ENCODE measurements around the gene RIN1. TPM values are rescaled to one million over a fixed set of nuclear protein-coding genes. Genes with fewer than 3 reads are reported as not detected.
A peak's percentile ranks its signal among the peaks of the same experiment; 100 is the strongest.

The RIN1 gene
- total and polyA plus RNA-seq, 2 donors (not counting 3 experiments of a cell fraction or from before 2014, with no cell fraction given): 4.4 to 10.2 TPM

GRCh38 chr11:66345316-66345649 is 9.0 kb upstream of the RIN1 start:
- no TSS peak for BruUV-seq (replicated peaks)
- FAIRE-seq (no peak), DNase-seq (ENCODE audit: low read depth, low spot score) (no peak)
- POLR2A ChIA-PET: interaction anchor here (1.2 to 1.4 kb wide), 2 partner anchors 9 to 497 kb away, joined by 3 to 4 read pairs; partner anchors contain the start of gene RIN1
- Histone ChIP-seq H3K9ac (replicated peaks; ENCODE audit: extremely low read depth, insufficient read depth, low read length) (peak overlapping the region; percentile 42), H3K4me3 (replicated peaks in 1 of 3; ENCODE audit: insufficient read depth in 1 of 3, low read depth in 1 of 3, low read length in 3 of 3) (peak overlapping the region in 2 of 3 experiments; percentile 82 to 98), H3K4me2 (ENCODE audit: insufficient read depth, low read length) (peak overlapping the region; percentile 63), H3K9me1 (replicated peaks; ENCODE audit: control insufficient read depth, extremely low read depth, insufficient read depth, low read length) (no peaks in the 10 kb centered on the region), H3K79me2 (ENCODE audit: control insufficient read depth, insufficient read depth, low read length) (peaks cover 19% of the 10 kb centered on the region), H3K4me1 (ENCODE audit: control insufficient read depth, extremely low read depth, insufficient read depth, low read length) (peaks cover 14% of the 10 kb centered on the region), H3K9me3 (replicated peaks; ENCODE audit: control insufficient read depth, insufficient read depth, low read length) (no peaks in the 10 kb centered on the region), H4K20me1 (replicated peaks; ENCODE audit: control insufficient read depth, extremely low read depth, insufficient read depth, low read length) (no peaks in the 10 kb centered on the region), H3K27ac (ENCODE audit: insufficient read depth, low read depth, low read length) (peak overlapping the region; percentile 29), H3K27me3 (ENCODE audit: control insufficient read depth in 2 of 2, insufficient read depth in 2 of 2, low read length in 2 of 2) (no peaks in the 10 kb centered on the region), H3K36me3 (ENCODE audit: control insufficient read depth in 2 of 2, extremely low read depth in 1 of 2, insufficient read depth in 2 of 2, low read length in 2 of 2) (peaks cover 0 to 17% of the 10 kb centered on the region in 2 experiments), H2AFZ (ENCODE audit: low read depth, low read length) (peak overlapping the region; percentile 74)
- TF ChIP-seq JUN (IDR thresholded peaks at IDR 0.05; ENCODE audit: borderline replicate concordance, insufficient read depth, insufficient read length, low read depth): no peak
- TF ChIP-seq FOS (IDR thresholded peaks at IDR 0.05; ENCODE audit: borderline replicate concordance, insufficient read depth, low read length): no peak
- no peak for TF ChIP-seq POLR2AphosphoS5 (IDR thresholded peaks at IDR 0.05; ENCODE audit: insufficient read depth, low read depth, low read length)
- no peak for TF ChIP-seq MYC (IDR thresholded peaks at IDR 0.05; ENCODE audit: low read depth, low read length)
- no peak for TF ChIP-seq GATA2 (IDR thresholded peaks at IDR 0.05; ENCODE audit: insufficient read depth, insufficient read length, low read depth, low read length)
- TF ChIP-seq CTCF (IDR thresholded peaks at IDR 0.05; ENCODE audit: extremely low read depth in 1 of 2, insufficient read depth in 1 of 2, low read depth in 1 of 2, low read length in 2 of 2): no peak
- TF ChIP-seq POLR2A (IDR thresholded peaks at IDR 0.05; ENCODE audit: low read depth, low read length): no peak
- TF ChIP-seq EZH2 (IDR thresholded peaks at IDR 0.05; ENCODE audit: borderline replicate concordance, low read depth, low read length, severe bottlenecking): no peak
- no peak for TF ChIP-seq MAX (IDR thresholded peaks at IDR 0.05; ENCODE audit: insufficient read depth, insufficient read length)
- CTCF ChIA-PET: interaction anchor here (1.2 to 2.2 kb wide), 2 partner anchors 10 to 34 kb away, joined by 4 to 7 read pairs; partner anchors contain the start of gene RIN1
- intact Hi-C loops (cut with micrococcal nuclease) (loop anchor here (1.0 kb wide), 2 partner anchors 9 to 33 kb away; partner anchors contain the start of gene RIN1), dilution Hi-C loops (cut with MboI; ENCODE audit: extremely low pct_ligation_motif_present, low sequenced_read_pairs) (no loop called here)

Measured in endothelial cell of umbilical vein (primary cell).